ENCODE data around the gene AOX1. TPM values are rescaled to one million over a fixed set of nuclear protein-coding genes. Genes with fewer than 3 reads are reported as not detected.
A peak's percentile ranks its signal among the peaks of the same experiment; 100 is the strongest.
"Not testable (repeated sequence)": the region's sequence is repeated elsewhere in the genome, so short reads cannot be mapped to it uniquely, and the experiment has no call there.

Gene AOX1
- total RNA-seq, 1 experiment from 2014 or later: 3.5 TPM

GRCh38 chr2:200640901-200641300 is 55.1 kb downstream of the AOX1 start:
- WGBS (ENCODE audit: extremely low coverage, insufficient read length, low lambda C conversion rate): no CpG with 5 or more reads among the region's 7 CpGs
- no peaks in the 10 kb centered on the region for H3K79me2 ChIP-seq (ENCODE audit: insufficient read depth, low read length)

GRCh38 chr2:200648518-200649281 is 62.9 kb downstream of the AOX1 start:
- not testable (repeated sequence) for H3K9me3 ChIP-seq (ENCODE audit: control insufficient read depth, low read depth, low read length); H3K27ac ChIP-seq (ENCODE audit: insufficient read length, low read depth, low read length)

More at GRCh38 chr2:200640901-200641300, 55.1 kb downstream of the AOX1 start:
- Histone ChIP-seq H3K9me3 (ENCODE audit: control insufficient read depth, low read depth, low read length) (no peaks in the 10 kb centered on the region), H3K23me2 (ENCODE audit: insufficient read length, low read depth, low read length, poor library complexity, severe bottlenecking) (no peaks in the 10 kb centered on the region), H2BK5ac (ENCODE audit: insufficient read length, low read length) (no peak overlapping the region), H2BK15ac (ENCODE audit: low read depth, low read length) (no peak overlapping the region), H3K27ac (ENCODE audit: insufficient read length, low read depth, low read length) (no peak overlapping the region), H4K91ac (ENCODE audit: insufficient read length, low read depth, low read length) (no peak overlapping the region), H4K20me1 (ENCODE audit: control insufficient read depth, insufficient read depth, insufficient read length) (no peaks in the 10 kb centered on the region), H3K4ac (ENCODE audit: low read depth, low read length) (no peak overlapping the region), H3T11ph (ENCODE audit: low read length) (no peak overlapping the region), H2BK12ac (ENCODE audit: insufficient read length, low read depth, low read length) (no peak overlapping the region), H3K23ac (ENCODE audit: insufficient read length, low read depth, low read length) (no peak overlapping the region), H2AK5ac (ENCODE audit: insufficient read length, low read length) (no peak overlapping the region), H3K79me1 (ENCODE audit: insufficient read depth, low read depth, low read length, poor library complexity, severe bottlenecking) (no peaks in the 10 kb centered on the region), H3K18ac (ENCODE audit: insufficient read length, low read depth, low read length) (no peak overlapping the region), H3K27me3 (ENCODE audit: insufficient read depth, low read length) (no peaks in the 10 kb centered on the region), H4K5ac (ENCODE audit: insufficient read length, low read depth, low read length) (no peak overlapping the region), H2BK120ac (ENCODE audit: low read depth, low read length, poor library complexity, severe bottlenecking) (no peak overlapping the region), H3K56ac (ENCODE audit: insufficient read length, low read depth, low read length) (no peak overlapping the region), H3K4me1 (ENCODE audit: insufficient read depth, low read length) (no peaks in the 10 kb centered on the region), H3K14ac (ENCODE audit: insufficient read depth, low read length) (no peak overlapping the region), H2AFZ (ENCODE audit: low read length) (no peak overlapping the region), H2BK20ac (ENCODE audit: low read depth, low read length, poor library complexity, severe bottlenecking) (no peak overlapping the region), H3K9ac (ENCODE audit: extremely low read depth, insufficient read length, low read length) (no peak overlapping the region), H3K4me2 (ENCODE audit: insufficient read depth, insufficient read length, low read length) (no peak overlapping the region), H4K8ac (replicated peaks; ENCODE audit: insufficient read length, low read depth, low read length) (no peak overlapping the region)
- TF ChIP-seq CTCF (conservative IDR thresholded peaks at IDR 0.05): no peak
- DNase-seq: no peak
- Mint-ChIP-seq H3K4me1 (peaks cover 8 to 16% of the 10 kb centered on the region in 2 experiments), H3K9me3 (no peaks in the 10 kb centered on the region), H3K27ac (no peak overlapping the region), H3K27me3 (ENCODE audit: low read depth) (no peaks in the 10 kb centered on the region), H3K4me3 (no peak overlapping the region), H3K36me3 (ENCODE audit: insufficient read depth in 1 of 3, low read depth in 3 of 3) (no peaks in the 10 kb centered on the region; a peak in 1 of 7 replicates)

More at GRCh38 chr2:200648518-200649281, 62.9 kb downstream of the AOX1 start:
- H3K4me1 Mint-ChIP-seq: peaks cover 24 to 34% of the 10 kb centered on the region in 2 experiments
- H3T11ph ChIP-seq (ENCODE audit: low read length); H2BK20ac ChIP-seq (ENCODE audit: low read depth, low read length, poor library complexity, severe bottlenecking); H3K4me3 Mint-ChIP-seq; H2AFZ ChIP-seq (ENCODE audit: low read length); H3K14ac ChIP-seq (ENCODE audit: insufficient read depth, low read length); H3K23ac ChIP-seq (ENCODE audit: insufficient read length, low read depth, low read length); H4K5ac ChIP-seq (ENCODE audit: insufficient read length, low read depth, low read length); H3K4me1 ChIP-seq (ENCODE audit: insufficient read depth, low read length); H3K9me3 Mint-ChIP-seq; H2AK5ac ChIP-seq (ENCODE audit: insufficient read length, low read length); H3K56ac ChIP-seq (ENCODE audit: insufficient read length, low read depth, low read length); H3K79me1 ChIP-seq (ENCODE audit: insufficient read depth, low read depth, low read length, poor library complexity, severe bottlenecking); DNase-seq; H2BK5ac ChIP-seq (ENCODE audit: insufficient read length, low read length); H2BK15ac ChIP-seq (ENCODE audit: low read depth, low read length); H3K18ac ChIP-seq (ENCODE audit: insufficient read length, low read depth, low read length); H3K79me2 ChIP-seq (ENCODE audit: insufficient read depth, low read length); H4K91ac ChIP-seq (ENCODE audit: insufficient read length, low read depth, low read length); H3K4me2 ChIP-seq (ENCODE audit: insufficient read depth, insufficient read length, low read length); H3K23me2 ChIP-seq (ENCODE audit: insufficient read length, low read depth, low read length, poor library complexity, severe bottlenecking); H3K9ac ChIP-seq (ENCODE audit: extremely low read depth, insufficient read length, low read length); H3K4ac ChIP-seq (ENCODE audit: low read depth, low read length); H4K8ac ChIP-seq (replicated peaks; ENCODE audit: insufficient read length, low read depth, low read length); H3K27me3 ChIP-seq (ENCODE audit: insufficient read depth, low read length); H2BK12ac ChIP-seq (ENCODE audit: insufficient read length, low read depth, low read length); H2BK120ac ChIP-seq (ENCODE audit: low read depth, low read length, poor library complexity, severe bottlenecking); H3K27me3 Mint-ChIP-seq (ENCODE audit: low read depth); H4K20me1 ChIP-seq (ENCODE audit: control insufficient read depth, insufficient read depth, insufficient read length): not testable (repeated sequence)
- H3K36me3 Mint-ChIP-seq (ENCODE audit: insufficient read depth in 1 of 3, low read depth in 3 of 3): peaks cover 9 to 34% (median 15%) of the 10 kb centered on the region in 3 experiments; a peak in 6 of 7 replicates
- peak overlapping the region; percentile 76 to 92 (median 83); a peak in 5 of 7 replicates for H3K27ac Mint-ChIP-seq
- no CpG with 5 or more reads among the region's 3 CpGs for WGBS (ENCODE audit: extremely low coverage, insufficient read length, low lambda C conversion rate)

All from H9 (cell line).